DMS53 treated with DMSO at 0.1 percent for 48 hours (cell line): ENCODE measurements around the gene TMEM132A.

ENCODE experiments used
- DNase-seq: peaks from one replicate; lab custom pipeline; 2025; ENCODE audit not compliant: unreplicated experiment; lab: John Stamatoyannopoulos, UW

Gene TMEM132A, protein sequence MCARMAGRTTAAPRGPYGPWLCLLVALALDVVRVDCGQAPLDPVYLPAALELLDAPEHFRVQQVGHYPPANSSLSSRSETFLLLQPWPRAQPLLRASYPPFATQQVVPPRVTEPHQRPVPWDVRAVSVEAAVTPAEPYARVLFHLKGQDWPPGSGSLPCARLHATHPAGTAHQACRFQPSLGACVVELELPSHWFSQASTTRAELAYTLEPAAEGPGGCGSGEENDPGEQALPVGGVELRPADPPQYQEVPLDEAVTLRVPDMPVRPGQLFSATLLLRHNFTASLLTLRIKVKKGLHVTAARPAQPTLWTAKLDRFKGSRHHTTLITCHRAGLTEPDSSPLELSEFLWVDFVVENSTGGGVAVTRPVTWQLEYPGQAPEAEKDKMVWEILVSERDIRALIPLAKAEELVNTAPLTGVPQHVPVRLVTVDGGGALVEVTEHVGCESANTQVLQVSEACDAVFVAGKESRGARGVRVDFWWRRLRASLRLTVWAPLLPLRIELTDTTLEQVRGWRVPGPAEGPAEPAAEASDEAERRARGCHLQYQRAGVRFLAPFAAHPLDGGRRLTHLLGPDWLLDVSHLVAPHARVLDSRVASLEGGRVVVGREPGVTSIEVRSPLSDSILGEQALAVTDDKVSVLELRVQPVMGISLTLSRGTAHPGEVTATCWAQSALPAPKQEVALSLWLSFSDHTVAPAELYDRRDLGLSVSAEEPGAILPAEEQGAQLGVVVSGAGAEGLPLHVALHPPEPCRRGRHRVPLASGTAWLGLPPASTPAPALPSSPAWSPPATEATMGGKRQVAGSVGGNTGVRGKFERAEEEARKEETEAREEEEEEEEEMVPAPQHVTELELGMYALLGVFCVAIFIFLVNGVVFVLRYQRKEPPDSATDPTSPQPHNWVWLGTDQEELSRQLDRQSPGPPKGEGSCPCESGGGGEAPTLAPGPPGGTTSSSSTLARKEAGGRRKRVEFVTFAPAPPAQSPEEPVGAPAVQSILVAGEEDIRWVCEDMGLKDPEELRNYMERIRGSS

GRCh38 chr11:60924110-60924905 lies at the start of gene TMEM132A:
TSS of gene TMEM132A (plus strand) at chr11:60924460. CDS start at chr11:60924634, 174 bp downstream.
- DNase-seq: peak; percentile 56

GRCh38 chr11:60875366-60876167 lies 48.7 kb upstream of the TMEM132A start:
- DNase-seq: no peak

- no peak for DNase-seq
Measured at GRCh38 chr11:60876168-60876485, 48.1 kb upstream of the TMEM132A start.

DNA sequence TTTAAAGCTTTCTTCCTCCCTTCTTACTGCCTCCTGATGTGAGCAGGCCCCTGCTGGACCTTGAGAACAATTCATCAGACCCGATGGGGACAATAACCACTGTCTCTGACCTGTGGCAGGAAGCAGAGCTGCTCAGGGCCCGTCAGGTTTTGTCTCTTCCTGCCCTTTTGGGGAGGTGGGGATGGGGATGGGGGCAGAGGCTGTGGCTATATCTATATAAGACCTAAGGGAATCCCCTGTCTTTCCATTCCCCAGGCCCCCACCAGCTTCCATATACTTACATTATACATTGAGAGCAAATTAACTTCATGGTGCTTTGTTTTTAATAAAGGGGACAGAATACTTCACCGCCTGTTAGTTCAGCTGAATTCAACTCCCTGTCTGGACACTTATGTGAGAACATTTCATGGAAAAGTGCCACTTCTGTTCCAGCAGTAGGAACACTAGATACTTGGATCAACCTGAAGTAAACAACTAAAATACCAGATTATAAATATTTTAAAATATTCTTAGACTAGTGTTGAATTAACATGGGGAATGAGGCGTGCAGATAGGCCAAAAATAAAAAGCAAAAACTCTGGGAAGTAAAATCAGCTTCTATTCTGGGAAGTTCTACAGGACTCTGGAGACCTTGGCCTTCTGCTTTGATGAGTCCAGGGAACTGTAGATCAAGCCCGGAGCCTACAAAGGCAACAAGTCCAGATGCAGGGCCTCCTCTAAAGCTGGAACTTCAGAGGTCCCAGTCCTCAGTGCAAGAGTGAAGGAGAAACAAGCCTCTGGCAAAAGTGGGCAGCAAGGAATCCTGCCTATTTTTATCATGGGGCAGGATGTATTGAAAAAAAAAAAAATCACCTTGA lies 45.8 kb upstream of the TMEM132A start:
- DNase-seq: no peak

GRCh38 chr11:60879104-60879503 lies 45.2 kb upstream of the TMEM132A start:
- DNase-seq: no peak

DNA sequence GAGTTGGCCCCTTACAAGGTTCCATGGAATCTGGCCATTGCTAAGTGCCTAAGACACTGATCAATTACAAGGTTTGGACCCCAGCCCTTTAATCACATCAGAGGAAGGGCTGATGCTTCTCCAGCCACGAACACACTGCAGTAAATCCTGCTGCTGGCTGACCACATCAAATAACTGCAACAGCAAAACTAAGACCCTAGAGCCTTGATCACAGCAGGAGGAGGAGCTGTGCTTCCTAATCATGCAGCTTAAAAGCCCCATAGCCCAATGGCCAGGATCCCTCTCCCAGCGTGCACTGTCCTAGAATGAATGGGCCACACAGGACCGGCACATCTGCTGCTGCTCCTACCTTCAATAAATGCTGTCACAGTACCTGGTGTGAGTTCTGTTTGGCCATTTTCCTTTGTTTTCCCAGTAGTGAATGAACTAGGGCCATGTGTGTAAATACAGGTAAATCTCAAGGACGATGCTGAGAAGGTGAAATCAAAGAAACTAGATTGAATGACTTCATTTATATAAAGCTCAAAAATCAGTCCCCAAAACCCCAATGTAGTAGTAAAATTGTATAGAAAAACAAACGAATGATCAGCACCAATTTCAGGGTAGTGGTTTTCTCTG lies 44.2 kb upstream of the TMEM132A start:
- DNase-seq: no peak

DNA sequence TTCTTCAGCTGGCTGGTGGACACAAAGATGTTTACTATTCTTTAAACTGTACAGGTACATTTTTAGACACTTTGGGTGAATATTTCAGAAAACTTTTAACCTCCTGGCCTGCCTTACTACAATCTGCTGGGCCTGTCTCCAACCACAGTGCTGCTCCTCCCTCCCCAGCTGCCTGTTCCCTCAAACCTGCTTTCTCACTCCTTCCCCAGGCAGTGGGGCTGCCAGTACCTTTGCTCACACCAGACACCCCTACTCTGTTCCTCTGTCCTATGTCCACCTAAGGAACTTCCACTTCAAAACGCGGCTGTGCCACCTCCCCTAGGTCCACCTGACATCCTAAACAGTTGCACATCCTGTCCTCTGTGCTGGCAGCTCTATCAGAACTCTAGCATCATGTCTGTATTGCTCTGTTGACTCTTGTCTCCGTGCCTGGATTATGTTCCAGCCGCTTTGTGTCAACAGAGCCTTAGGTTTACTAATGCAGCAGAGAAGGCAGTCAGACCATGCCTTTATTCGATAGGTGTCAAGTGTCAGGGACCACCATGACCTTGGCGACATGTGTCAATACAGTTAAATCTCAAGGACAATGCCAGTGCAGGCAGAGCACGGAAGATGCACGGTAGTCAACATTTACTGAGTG lies 43.5 kb upstream of the TMEM132A start:
- DNase-seq: peak; percentile 99

GRCh38 chr11:60887556-60887955 lies 36.7 kb upstream of the TMEM132A start:
- peak; percentile 92 for DNase-seq

GRCh38 chr11:60889869-60890311 lies 34.4 kb upstream of the TMEM132A start:
- DNase-seq: no peak

DNA sequence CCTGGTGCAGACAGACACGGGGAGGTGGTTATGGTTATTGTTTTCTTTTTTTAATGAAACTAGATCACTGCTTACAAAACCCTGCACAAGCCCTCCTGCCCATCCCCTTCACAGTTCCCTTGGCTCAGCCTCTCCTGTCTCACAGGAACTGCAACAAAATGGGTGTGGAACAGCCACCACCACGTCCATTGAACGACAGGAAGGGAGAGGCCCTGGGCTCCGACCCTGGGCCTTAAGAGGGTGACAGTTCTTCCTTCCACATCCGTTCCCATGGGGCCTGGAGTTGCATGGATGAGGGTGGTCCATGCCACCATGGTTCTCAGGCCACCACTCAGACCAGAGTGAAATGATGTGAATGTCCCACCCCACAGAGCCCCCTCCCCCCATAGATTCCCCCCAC lies 33.6 kb upstream of the TMEM132A start:
- DNase-seq: no peak

DNA sequence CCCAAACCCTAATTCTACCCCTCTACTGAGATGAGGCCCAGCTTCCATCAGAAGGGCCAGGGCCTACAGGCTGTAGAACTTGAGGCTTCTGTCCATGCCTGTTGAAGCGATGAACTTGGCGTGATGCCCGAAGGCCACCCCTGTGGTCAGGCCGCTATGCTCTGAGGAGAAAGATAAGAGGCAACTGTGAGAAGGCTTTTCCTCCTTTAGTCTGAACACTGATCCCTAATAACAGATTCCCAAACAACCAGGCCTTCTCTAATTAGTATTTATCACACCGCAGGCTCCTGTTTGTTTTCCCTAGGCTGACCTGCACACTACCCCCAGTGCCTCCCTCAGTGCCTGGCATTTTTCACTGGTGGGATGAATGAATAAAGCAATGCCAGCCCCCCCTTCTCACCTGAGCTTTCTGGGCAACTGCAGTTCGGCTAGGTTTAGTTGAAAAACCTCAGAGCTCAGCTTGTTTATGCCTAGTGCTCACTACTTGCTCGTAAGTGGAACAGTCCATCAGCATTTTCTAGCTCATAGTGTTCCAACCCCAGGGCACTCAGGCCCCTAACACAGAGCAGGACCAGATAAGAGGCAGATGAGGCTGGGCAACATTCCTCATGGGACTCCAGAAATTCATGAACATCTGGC lies 33.0 kb upstream of the TMEM132A start:
- no peak for DNase-seq

GRCh38 chr11:60895687-60896086 lies 28.6 kb upstream of the TMEM132A start:
- DNase-seq: no peak

GRCh38 chr11:60897496-60897895 lies 26.8 kb upstream of the TMEM132A start:
- DNase-seq: no peak

- peak; percentile 55 for DNase-seq
Measured at GRCh38 chr11:60899046-60899936, 25.0 kb upstream of the TMEM132A start.

DNA sequence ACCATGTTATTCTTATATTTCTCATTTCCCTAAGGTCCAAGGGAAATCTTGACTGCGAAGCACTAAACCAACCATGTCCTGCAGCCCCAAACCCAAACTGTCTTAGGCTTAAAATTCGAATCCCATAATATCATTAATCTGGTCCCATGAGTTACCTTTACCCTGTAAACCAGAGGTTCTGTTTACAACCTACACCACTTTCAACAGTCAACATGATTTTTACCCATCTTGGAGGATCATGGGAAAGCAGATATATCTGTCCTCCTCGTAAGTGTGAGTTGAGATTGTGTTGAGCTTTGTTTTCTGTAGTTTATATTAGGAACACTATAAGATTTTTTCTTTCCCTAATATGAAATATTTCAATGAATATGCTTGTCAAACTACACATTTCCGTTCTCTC lies 24.3 kb upstream of the TMEM132A start:
- no peak for DNase-seq

DNA sequence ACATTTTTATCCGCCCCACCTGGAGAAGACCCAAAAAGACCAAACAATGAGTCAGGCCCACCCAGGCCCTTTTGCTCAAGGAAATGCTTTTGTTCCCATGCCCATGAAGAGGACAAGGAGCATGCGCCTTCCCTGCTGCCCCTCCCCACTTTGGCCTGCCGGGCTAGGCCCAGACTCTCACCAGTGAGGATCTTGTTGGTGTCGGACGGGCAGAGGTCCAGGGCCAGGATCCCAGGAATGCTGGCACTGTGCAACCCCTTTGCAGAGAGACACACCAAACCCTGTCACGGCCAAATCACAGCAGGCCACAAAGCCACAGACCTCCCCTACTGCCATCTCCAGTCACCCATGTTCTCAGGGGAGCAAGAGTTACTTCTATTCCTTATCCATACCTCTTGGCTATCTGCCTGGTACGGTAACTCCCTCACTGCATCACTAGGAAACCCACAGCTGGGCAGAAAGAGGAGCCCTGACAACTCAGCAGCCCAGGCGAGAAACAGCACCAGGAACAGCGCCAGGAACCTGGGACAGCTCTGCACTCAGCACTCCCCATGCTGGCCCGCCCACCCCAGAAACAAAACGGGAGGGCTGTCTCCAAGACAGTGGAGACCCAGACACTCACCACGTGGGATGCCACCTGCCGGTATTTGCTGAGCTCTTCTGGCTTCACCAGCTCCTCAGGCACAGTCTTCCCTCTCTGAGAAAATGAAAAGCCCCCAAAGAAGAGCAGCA lies 23.4 kb upstream of the TMEM132A start:
- no peak for DNase-seq
